HL-60 (cell line): ENCODE results near the gene TYROBP.

Source experiments
- CTCF ChIP-seq: IDR thresholded peaks from one replicate; pipeline ENCODE4 v1.5.1; 2011; ENCODE audit warnings: low read length, control low read depth, inconsistent platforms; ENCODE audit not compliant: insufficient read depth
- GABPA ChIP-seq: IDR thresholded peaks from 2 replicates; pipeline ENCODE4 v1.6.1; 2012; ENCODE audit warnings: low read depth
- POLR2AphosphoS5 ChIP-seq: IDR thresholded peaks from 2 replicates; pipeline ENCODE4 v1.6.1; 2012; ENCODE audit warnings: low read depth
- REST ChIP-seq: IDR thresholded peaks from 2 replicates; pipeline ENCODE4 v1.6.1; 2012; ENCODE audit warnings: low read depth; ENCODE audit not compliant: insufficient replicate concordance

DNA sequence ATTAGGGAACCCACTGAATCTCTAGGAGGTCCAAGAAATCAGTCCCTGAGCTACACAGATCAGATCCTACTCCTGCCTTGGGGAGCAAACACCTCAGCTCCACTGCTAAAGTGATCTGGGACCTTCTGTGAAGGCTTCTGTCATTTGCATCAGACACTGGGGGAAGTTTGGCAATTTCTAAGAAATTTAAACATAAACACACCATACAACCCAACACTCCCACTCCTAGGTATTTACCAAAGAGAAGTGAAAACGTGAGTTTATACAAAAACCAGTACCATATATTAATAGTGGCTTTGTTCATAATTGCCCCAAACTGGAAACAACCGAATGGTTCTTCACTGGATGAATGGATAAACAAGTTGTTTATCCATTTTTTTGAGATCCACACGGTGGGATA lies 7.3 kb upstream of the TYROBP start:
- TF ChIP-seq CTCF = no peak
- no peak for TF ChIP-seq REST
- no peak for TF ChIP-seq GABPA
- TF ChIP-seq POLR2AphosphoS5 = no peak
